Left lung (tissue), 10 donors: Measurements from ENCODE around the gene MAST4. TPM values are rescaled to one million over a fixed set of nuclear protein-coding genes. Genes with fewer than 3 reads are reported as not detected.

Source experiments
- ATAC-seq: fragments of 200-7000 bp; cut with Tn5 transposase; one replicate; pipeline ENCODE4 v1.9.1; 2020; ENCODE audit warnings: moderate library complexity
- DNase-seq, 4 donors: peaks; one replicate each; pipeline ENCODE4 v3.0.0-alpha.2; 2013 to 2020
- H3K27ac ChIP-seq, 2 donors: fragments of 200-600 bp; sonication (generic) in 1 of 2; one replicate each; pipeline versions ENCODE4 v1.5.0 to v1.8.0; 2020 to 2021
- H3K27me3 ChIP-seq, 2 donors: fragments of 200-600 bp; sonication (generic) in 1 of 2; one replicate each; pipeline versions ENCODE4 v1.5.0 to v1.8.0; 2020 to 2021
- H3K36me3 ChIP-seq, 2 donors: fragments of 200-600 bp; sonication (generic) in 1 of 2; one replicate each; pipeline versions ENCODE4 v1.5.0 to v1.8.0; 2020 to 2021
- H3K4me1 ChIP-seq, 2 donors: fragments of 200-600 bp; one replicate each; pipeline ENCODE4 v1.8.0; 2021
- H3K4me3 ChIP-seq, 2 donors: fragments of 200-600 bp; sonication (generic) in 1 of 2; one replicate each; pipeline versions ENCODE4 v1.5.0 to v1.8.0; 2020 to 2021; ENCODE audit warnings: mild to moderate bottlenecking in 1 of 2
- H3K9me3 ChIP-seq, 2 donors: fragments of 200-600 bp; sonication (generic) in 1 of 2; one replicate each; pipeline versions ENCODE4 v1.5.0 to v1.8.0; 2020 to 2021
- intact Hi-C, 2 donors: fragments of 100-400 bp; cut with DNase I; formaldehyde crosslinking; loops; one replicate each; pipeline versions ENCODE4 v1.11.2 to v1.14.2; 2022
- polyA plus RNA-seq, 6 donors: library from polyadenylated mRNA; unstranded; fragments of 120-200 nt; gene quantifications; one replicate each; pipeline ENCODE4 v1.2.1, GENCODE V29; 2013; ENCODE audit not compliant: insufficient read length in 6 of 6
- total RNA-seq, 2 donors: library from RNA; stranded (reverse); fragmentation: NEBNext Ultra II Directional; extraction: Animal tissue kit (Norgen Biotek cat#: 25700); gene quantifications; one replicate each; pipeline ENCODE4 v1.2.1, GENCODE V29; 2021
- TF ChIP-seq, protein P1 (sequence below), 2 donors: fragments of 200-600 bp; sonication (generic) in 1 of 2; IDR thresholded peaks; one replicate each; pipeline versions ENCODE4 v1.5.0 to v1.8.0; 2021; ENCODE audit warnings: antibody characterized with exemption in 2 of 2
- donor health status: DM: no; HTN: yes; CAD: no.
- donor health status: DM: no; HTN: no; CAD: no.

The MAST4 gene
- total and polyA plus RNA-seq, 8 donors: 47.7 to 57.6 (median 53.0) TPM

DNA sequence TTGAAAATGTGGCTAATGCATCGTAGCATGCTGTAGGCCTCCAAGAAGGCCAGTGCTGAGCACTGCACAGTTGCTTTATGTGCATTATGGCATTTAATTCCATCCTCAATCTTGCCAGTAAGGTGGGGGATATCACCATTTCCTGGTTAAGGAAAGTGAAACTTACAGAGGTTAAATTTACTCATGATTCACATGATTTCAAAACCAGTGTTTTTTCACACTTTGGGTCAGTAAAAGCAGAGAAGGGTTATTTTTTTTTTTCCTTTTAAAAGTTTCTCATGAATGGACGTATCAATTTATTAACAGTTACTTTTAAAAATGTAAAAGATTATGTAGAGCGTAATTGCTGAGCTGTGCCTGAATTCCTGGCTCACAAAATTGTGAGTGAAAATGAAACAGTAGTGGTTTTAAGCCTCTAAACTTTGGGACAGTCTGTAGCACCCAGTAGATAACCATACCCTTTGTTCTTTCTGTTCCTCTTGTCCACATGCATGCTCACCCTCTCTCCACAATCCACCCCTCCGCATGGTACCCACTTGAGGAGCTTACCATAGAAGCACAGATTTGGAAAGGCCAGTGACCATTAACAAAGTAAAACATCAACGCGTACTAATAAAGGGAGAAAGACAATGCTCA lies 21.2 kb downstream of the MAST4 start:
- no peaks in the 10 kb centered on the region for H3K27me3 ChIP-seq
- H3K4me1 ChIP-seq: peaks cover 3 to 8% of the 10 kb centered on the region in 2 donors
- intact Hi-C loops: no loop called here
- ATAC-seq (peak; percentile 10), DNase-seq (no peak)
- TF ChIP-seq, protein P1, sequence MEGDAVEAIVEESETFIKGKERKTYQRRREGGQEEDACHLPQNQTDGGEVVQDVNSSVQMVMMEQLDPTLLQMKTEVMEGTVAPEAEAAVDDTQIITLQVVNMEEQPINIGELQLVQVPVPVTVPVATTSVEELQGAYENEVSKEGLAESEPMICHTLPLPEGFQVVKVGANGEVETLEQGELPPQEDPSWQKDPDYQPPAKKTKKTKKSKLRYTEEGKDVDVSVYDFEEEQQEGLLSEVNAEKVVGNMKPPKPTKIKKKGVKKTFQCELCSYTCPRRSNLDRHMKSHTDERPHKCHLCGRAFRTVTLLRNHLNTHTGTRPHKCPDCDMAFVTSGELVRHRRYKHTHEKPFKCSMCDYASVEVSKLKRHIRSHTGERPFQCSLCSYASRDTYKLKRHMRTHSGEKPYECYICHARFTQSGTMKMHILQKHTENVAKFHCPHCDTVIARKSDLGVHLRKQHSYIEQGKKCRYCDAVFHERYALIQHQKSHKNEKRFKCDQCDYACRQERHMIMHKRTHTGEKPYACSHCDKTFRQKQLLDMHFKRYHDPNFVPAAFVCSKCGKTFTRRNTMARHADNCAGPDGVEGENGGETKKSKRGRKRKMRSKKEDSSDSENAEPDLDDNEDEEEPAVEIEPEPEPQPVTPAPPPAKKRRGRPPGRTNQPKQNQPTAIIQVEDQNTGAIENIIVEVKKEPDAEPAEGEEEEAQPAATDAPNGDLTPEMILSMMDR (IDR thresholded peaks at IDR 0.05): no peak
- no peaks in the 10 kb centered on the region for H3K9me3 ChIP-seq
- H3K4me3 ChIP-seq: no peak overlapping the region
- no peaks in the 10 kb centered on the region for H3K36me3 ChIP-seq
- H3K27ac ChIP-seq: peak overlapping the region in 1 of 2 donors; percentile 36

- H3K27me3 ChIP-seq: no peaks in the 10 kb centered on the region
- no peak for DNase-seq
- H3K4me3 ChIP-seq: no peak overlapping the region
- TF ChIP-seq, protein P1 (IDR thresholded peaks at IDR 0.05): no peak
- no peak for ATAC-seq
- H3K36me3 ChIP-seq: no peaks in the 10 kb centered on the region
- no peak overlapping the region for H3K27ac ChIP-seq
- H3K9me3 ChIP-seq: no peaks in the 10 kb centered on the region
- H3K4me1 ChIP-seq: peaks cover 3 to 8% of the 10 kb centered on the region in 2 donors
- intact Hi-C loops: no loop called here
Observed at GRCh38 chr5:66617991-66618768, 22.0 kb downstream of the MAST4 start.

- Histone ChIP-seq H3K36me3 (no peaks in the 10 kb centered on the region), H3K27ac (no peak overlapping the region), H3K4me1 (peaks cover 3 to 8% of the 10 kb centered on the region in 2 donors), H3K9me3 (no peaks in the 10 kb centered on the region), H3K27me3 (no peaks in the 10 kb centered on the region), H3K4me3 (no peak overlapping the region)
- ATAC-seq: no peak
- TF ChIP-seq, protein P1 (IDR thresholded peaks at IDR 0.05): no peak
- intact Hi-C loops: no loop called here
- no peak for DNase-seq
Observed at GRCh38 chr5:66620711-66621110, 24.5 kb downstream of the MAST4 start.

DNA sequence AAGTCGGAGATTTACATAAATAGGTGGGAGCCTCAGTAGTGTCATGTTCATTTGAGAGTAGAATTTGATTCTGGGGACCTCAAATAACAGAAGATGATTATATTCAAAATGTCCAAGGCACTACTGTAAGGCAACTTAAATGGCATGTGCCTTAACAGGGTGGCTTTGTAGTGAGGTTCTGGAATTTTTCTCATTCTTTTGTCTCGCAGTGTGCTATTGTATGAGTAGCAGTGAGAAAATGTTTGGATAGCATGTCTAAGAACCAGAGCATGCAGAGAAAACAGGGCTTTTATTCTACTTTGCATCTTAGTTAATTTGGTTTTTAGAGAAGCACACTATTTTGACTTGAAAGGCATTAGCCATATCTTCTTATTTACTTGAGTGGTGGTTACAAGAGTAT lies 25.0 kb downstream of the MAST4 start:
- Histone ChIP-seq H3K9me3 (no peaks in the 10 kb centered on the region), H3K4me3 (no peak overlapping the region), H3K4me1 (peaks cover 3 to 7% of the 10 kb centered on the region in 2 donors), H3K36me3 (no peaks in the 10 kb centered on the region), H3K27me3 (no peaks in the 10 kb centered on the region), H3K27ac (no peak overlapping the region)
- intact Hi-C loops: no loop called here
- TF ChIP-seq, protein P1 (IDR thresholded peaks at IDR 0.05): no peak
- no peak for DNase-seq
- ATAC-seq: peak; percentile 35

- intact Hi-C loops: no loop called here
Observed at GRCh38 chr5:66621736-66622135, 25.5 kb downstream of the MAST4 start.

More at GRCh38 chr5:66621736-66622135, 25.5 kb downstream of the MAST4 start:
- Histone ChIP-seq H3K4me1 (peaks cover 3% of the 10 kb centered on the region in 2 donors), H3K27me3 (no peaks in the 10 kb centered on the region), H3K36me3 (no peaks in the 10 kb centered on the region), H3K27ac (no peak overlapping the region), H3K4me3 (no peak overlapping the region), H3K9me3 (no peaks in the 10 kb centered on the region)
- DNase-seq (no peak), ATAC-seq (no peak)
- TF ChIP-seq, protein P1 (IDR thresholded peaks at IDR 0.05): no peak
